Mesendoderm (in vitro differentiated cells): ENCODE measurements around the gene FGD4.

Experiments
- DNase-seq: peaks from one replicate; pipeline ENCODE4 v3.0.0; 2013
- H2AK5ac ChIP-seq: 2 replicates; pipeline ENCODE4 v1.6.1; 2013; ENCODE audit warnings: low read length, inconsistent platforms
- H2BK120ac ChIP-seq: 2 replicates; pipeline ENCODE4 v1.6.1; 2013; ENCODE audit warnings: low read depth, mild to moderate bottlenecking, low read length, moderate library complexity, mixed read lengths
- H2BK15ac ChIP-seq: replicated peaks from 2 replicates; pipeline ENCODE4 v1.6.1; 2013; ENCODE audit warnings: low read depth, mild to moderate bottlenecking, moderate library complexity
- H2BK5ac ChIP-seq: 2 replicates; pipeline ENCODE4 v1.6.1; 2013; ENCODE audit warnings: low read length, inconsistent platforms
- H3K18ac ChIP-seq: 2 replicates; pipeline ENCODE4 v1.6.1; 2013; ENCODE audit warnings: mild to moderate bottlenecking, low read length, mixed read lengths
- H3K23ac ChIP-seq: one replicate; pipeline ENCODE4 v1.6.1; 2013; ENCODE audit warnings: low read length
- H3K27ac ChIP-seq: 2 replicates; pipeline ENCODE4 v1.5.1; 2013; ENCODE audit warnings: low read depth, mild to moderate bottlenecking, inconsistent platforms, low read length, moderate library complexity
- H3K27me3 ChIP-seq: 2 replicates; pipeline ENCODE4 v1.6.1; 2013; ENCODE audit warnings: low read length, control low read depth, mild to moderate bottlenecking, inconsistent platforms; ENCODE audit not compliant: insufficient read depth, poor library complexity
- H3K36me3 ChIP-seq: 2 replicates; pipeline ENCODE4 v1.6.1; 2013; ENCODE audit warnings: low read length, inconsistent platforms; ENCODE audit not compliant: control insufficient read depth, insufficient read depth
- H3K4ac ChIP-seq: one replicate; pipeline ENCODE4 v1.6.1; 2013; ENCODE audit warnings: low read depth, mild to moderate bottlenecking, low read length, moderate library complexity
- H3K4me1 ChIP-seq: 2 replicates; pipeline ENCODE4 v1.6.1; 2013; ENCODE audit warnings: low read depth, low read length, inconsistent platforms; ENCODE audit not compliant: control insufficient read depth
- H3K4me2 ChIP-seq: 2 replicates; pipeline ENCODE4 v1.6.1; 2013; ENCODE audit warnings: low read length
- H3K4me3 ChIP-seq: 2 replicates; pipeline ENCODE4 v1.5.1; 2013; ENCODE audit warnings: mild to moderate bottlenecking, low read length
- H3K56ac ChIP-seq: one replicate; pipeline ENCODE4 v1.6.1; 2013; ENCODE audit warnings: low read length
- H3K79me1 ChIP-seq: 2 replicates; pipeline ENCODE4 v1.6.1; 2013; ENCODE audit warnings: low read length, inconsistent platforms
- H3K79me2 ChIP-seq: 2 replicates; pipeline ENCODE4 v1.6.1; 2013; ENCODE audit warnings: mild to moderate bottlenecking, low read length; ENCODE audit not compliant: control insufficient read depth, insufficient read depth
- H3K9ac ChIP-seq: 2 replicates; pipeline ENCODE4 v1.6.1; 2013; ENCODE audit warnings: low read length, inconsistent platforms
- H4K5ac ChIP-seq: one replicate; pipeline ENCODE4 v1.6.1; 2013; ENCODE audit warnings: low read length
- H4K8ac ChIP-seq: one replicate; pipeline ENCODE4 v1.6.1; 2013; ENCODE audit warnings: low read depth, mild to moderate bottlenecking, control low read depth, low read length, moderate library complexity
- WGBS: extraction: QIAGEN DNeasy Blood & Tissue Kit; methylation state at CpG from one replicate; pipeline ENCODE4 v1.1.7; 2013; ENCODE audit warnings: low lambda C conversion rate, missing lambda C conversion rate; ENCODE audit not compliant: insufficient coverage; ENCODE audit errors: extremely low coverage; 5-methylcytosine and 5-hydroxymethylcytosine counted together

The FGD4 gene

DNA sequence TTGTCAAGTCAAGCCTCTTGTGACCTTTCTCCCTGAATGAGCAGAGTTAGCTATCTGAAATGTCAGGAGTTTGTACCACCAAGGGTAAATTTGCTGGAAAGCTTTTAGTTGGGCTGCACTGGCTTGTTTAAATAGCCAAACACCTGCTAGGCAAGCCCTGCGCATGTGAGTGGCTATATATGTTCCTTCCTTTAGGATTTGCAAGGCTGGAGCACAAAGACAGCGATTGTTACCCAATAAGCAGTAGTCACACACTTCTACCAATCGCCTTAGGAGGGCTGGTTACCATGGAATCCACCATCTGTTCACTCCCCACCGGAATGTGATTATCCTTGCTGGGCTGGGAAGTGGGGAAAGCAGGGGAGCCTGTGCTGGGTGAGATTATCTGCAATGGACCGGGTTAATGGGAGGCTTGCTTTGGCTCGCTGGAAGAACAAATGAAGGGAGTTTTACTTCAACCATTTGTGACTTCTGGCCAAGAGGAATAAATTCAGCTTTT lies 102.5 kb downstream of the FGD4 start:
- peaks cover 9% of the 10 kb centered on the region for H3K79me1 ChIP-seq
- H4K5ac ChIP-seq: no peak overlapping the region
- peaks cover 22% of the 10 kb centered on the region for H3K79me2 ChIP-seq
- no peak overlapping the region for H3K18ac ChIP-seq
- H2AK5ac ChIP-seq: no peak overlapping the region
- H2BK120ac ChIP-seq: no peak overlapping the region
- no peak overlapping the region for H3K9ac ChIP-seq
- H3K4ac ChIP-seq: no peak overlapping the region
- no peak overlapping the region for H2BK5ac ChIP-seq
- no peaks in the 10 kb centered on the region for H3K27me3 ChIP-seq
- no peaks in the 10 kb centered on the region for H3K36me3 ChIP-seq
- DNase-seq: peak; percentile 99
- H3K4me1 ChIP-seq: no peaks in the 10 kb centered on the region
- H4K8ac ChIP-seq: no peak overlapping the region
- H3K4me2 ChIP-seq: no peak overlapping the region
- H3K27ac ChIP-seq: no peak overlapping the region
- H2BK15ac ChIP-seq: no peak overlapping the region
- no peak overlapping the region for H3K56ac ChIP-seq
- H3K23ac ChIP-seq: no peak overlapping the region
- no peak overlapping the region for H3K4me3 ChIP-seq
- WGBS: no CpG with 5 or more reads among the region's 6 CpGs

DNA sequence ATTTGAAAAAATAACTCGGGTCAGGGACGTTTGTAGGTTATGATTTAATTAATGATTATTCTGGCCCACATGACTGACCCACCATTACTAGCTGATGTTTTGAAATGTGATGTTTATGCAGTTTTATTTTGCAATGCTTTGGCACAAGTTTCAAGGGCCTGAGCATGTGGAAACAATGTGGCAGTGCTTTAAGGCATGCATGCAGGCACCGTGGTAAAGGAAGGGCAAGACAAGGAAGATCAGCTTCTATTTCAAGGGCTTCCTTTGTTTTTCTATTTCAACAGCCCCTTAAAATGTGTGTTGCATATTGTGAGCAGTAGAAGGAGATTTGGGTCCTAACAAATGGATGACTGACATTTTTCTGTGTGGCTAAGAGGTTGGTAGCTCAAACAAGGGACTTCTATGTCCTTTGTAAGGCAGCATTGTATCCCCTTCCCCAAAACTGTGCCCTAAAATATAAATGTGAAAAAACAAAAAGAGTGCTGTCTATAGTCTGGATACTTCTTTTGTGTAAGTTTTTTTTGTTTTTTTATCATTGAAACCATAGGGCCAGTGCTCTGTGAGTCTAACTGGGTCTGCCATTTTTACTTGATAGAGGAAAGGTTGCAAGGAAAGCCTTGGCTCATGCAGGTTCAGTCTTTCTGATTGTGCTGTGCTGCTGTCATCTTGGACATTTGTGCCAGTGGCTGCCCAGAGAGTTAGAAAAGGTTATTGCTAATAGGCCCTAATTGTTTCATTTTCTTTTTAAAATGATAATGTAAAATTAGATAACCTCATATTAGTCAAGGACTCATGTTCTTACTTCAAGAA lies 103.5 kb downstream of the FGD4 start:
- Histone ChIP-seq H3K4me3 (no peak overlapping the region), H3K23ac (no peak overlapping the region), H3K79me2 (peaks cover 23% of the 10 kb centered on the region), H3K4me2 (no peak overlapping the region), H2AK5ac (no peak overlapping the region), H3K4me1 (no peaks in the 10 kb centered on the region), H2BK120ac (no peak overlapping the region), H3K79me1 (peaks cover 10% of the 10 kb centered on the region), H3K4ac (no peak overlapping the region), H3K18ac (no peak overlapping the region), H4K8ac (no peak overlapping the region), H3K9ac (no peak overlapping the region), H3K27me3 (no peaks in the 10 kb centered on the region), H3K56ac (no peak overlapping the region), H4K5ac (no peak overlapping the region), H2BK5ac (no peak overlapping the region), H2BK15ac (no peak overlapping the region), H3K36me3 (no peaks in the 10 kb centered on the region), H3K27ac (no peak overlapping the region)
- no CpG with 5 or more reads among the region's 3 CpGs for WGBS
- peak; percentile 16 for DNase-seq

DNA sequence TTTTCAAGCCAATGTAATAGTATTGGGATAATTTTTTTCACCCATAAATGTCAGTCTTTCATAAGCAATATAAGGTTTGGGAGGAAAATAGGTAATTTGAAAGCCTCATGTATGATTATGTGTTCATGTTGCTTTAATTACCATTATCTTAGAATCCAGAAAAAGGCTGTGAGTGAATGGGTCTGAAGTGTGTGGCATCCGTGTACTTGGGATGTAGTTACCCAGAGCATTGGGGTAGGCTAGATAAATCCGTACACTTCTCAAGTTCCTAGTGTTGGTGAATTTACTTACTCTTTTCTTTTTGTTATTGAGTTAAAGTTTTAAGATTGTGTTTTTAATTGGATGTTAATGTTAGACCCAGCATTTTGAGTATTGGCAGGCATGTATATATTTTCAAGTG lies 104.4 kb downstream of the FGD4 start:
- Histone ChIP-seq H3K36me3 (no peaks in the 10 kb centered on the region), H2BK5ac (no peak overlapping the region), H3K56ac (no peak overlapping the region), H4K5ac (no peak overlapping the region), H3K18ac (no peak overlapping the region), H3K4me1 (no peaks in the 10 kb centered on the region), H3K4ac (no peak overlapping the region), H3K79me2 (peaks cover 25% of the 10 kb centered on the region), H3K27me3 (no peaks in the 10 kb centered on the region), H2BK120ac (no peak overlapping the region), H2AK5ac (no peak overlapping the region), H3K23ac (no peak overlapping the region), H3K4me2 (no peak overlapping the region), H3K79me1 (peaks cover 12% of the 10 kb centered on the region), H3K9ac (no peak overlapping the region), H3K4me3 (no peak overlapping the region), H4K8ac (no peak overlapping the region), H3K27ac (no peak overlapping the region), H2BK15ac (no peak overlapping the region)
- DNase-seq: no peak
- WGBS: no CpG with 5 or more reads among the region's 2 CpGs

DNA sequence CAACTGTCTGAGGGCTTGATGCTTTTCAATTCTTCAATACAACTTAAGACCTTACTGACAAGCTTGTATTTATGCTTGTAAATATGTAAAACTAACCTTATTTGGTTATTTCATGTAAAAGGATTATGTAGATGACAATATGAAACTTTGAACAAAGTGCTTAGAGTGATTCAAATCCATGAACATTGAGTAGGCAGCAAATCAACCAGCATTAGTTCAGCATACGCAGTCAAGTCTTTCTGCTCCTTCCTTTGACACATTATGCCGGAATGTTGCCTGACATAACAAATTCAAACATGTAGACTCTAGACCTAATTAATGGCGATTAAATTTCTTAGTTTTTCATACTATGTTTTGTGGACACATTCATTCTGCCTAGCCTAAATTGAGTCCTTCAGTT lies 105.2 kb downstream of the FGD4 start:
- no peaks in the 10 kb centered on the region for H3K4me1 ChIP-seq
- H4K5ac ChIP-seq: no peak overlapping the region
- H3K27me3 ChIP-seq: no peaks in the 10 kb centered on the region
- H3K79me2 ChIP-seq: peaks cover 25% of the 10 kb centered on the region
- no peak overlapping the region for H3K56ac ChIP-seq
- peaks cover 10% of the 10 kb centered on the region for H3K79me1 ChIP-seq
- H3K4me2 ChIP-seq: no peak overlapping the region
- no peak overlapping the region for H2BK5ac ChIP-seq
- no peak overlapping the region for H3K9ac ChIP-seq
- no peaks in the 10 kb centered on the region for H3K36me3 ChIP-seq
- H3K18ac ChIP-seq: no peak overlapping the region
- no CpG with 5 or more reads among the region's 3 CpGs for WGBS
- no peak overlapping the region for H3K4ac ChIP-seq
- no peak overlapping the region for H2BK15ac ChIP-seq
- no peak overlapping the region for H4K8ac ChIP-seq
- H3K23ac ChIP-seq: no peak overlapping the region
- H3K27ac ChIP-seq: no peak overlapping the region
- H3K4me3 ChIP-seq: no peak overlapping the region
- no peak overlapping the region for H2AK5ac ChIP-seq
- DNase-seq: no peak
- H2BK120ac ChIP-seq: no peak overlapping the region

DNA sequence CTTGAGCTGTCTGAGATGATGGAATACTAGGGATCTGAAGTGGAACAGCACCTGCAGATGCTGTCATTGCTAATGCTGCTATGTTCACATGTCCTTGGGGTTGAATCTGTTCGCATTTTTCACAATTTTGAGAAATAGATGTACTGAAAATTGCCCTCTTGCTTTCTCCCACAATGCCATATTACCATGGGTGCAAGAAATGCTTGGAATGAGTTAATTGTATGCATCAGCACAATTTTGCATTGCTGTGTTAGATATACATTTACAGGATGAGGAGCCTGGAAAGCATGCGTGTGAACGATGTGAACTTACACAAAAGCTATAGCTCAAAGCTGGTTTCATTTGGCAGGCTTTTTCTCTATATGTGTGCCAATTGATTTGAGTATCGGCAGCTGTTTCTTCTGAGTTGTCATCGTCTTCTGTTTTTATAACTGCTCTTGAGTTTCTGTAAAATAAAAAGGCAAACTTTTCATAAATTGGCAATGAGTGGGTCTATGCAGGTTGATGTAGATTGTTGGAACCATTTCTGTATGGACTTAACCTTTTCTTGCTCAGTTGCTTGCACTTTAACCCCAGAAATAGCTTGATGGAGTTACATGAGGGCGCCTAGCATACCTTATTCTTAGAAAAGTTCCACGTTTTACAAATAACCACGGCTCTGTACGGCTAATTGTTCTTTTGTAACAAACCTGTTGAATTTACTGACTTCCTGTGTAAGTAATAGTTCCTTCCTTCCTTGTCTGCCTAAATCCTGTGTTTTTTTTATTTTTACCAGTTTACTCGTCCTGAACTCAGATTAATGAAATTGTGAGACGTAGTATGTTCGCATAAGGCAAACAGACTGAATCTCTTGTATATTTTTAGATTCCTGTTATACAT lies 105.9 kb downstream of the FGD4 start:
- Histone ChIP-seq H3K18ac (no peak overlapping the region), H3K23ac (no peak overlapping the region), H3K79me1 (peaks cover 10% of the 10 kb centered on the region), H3K27ac (no peak overlapping the region), H4K5ac (no peak overlapping the region), H3K56ac (no peak overlapping the region), H3K79me2 (peaks cover 27% of the 10 kb centered on the region), H2BK15ac (no peak overlapping the region), H2BK120ac (no peak overlapping the region), H3K36me3 (no peaks in the 10 kb centered on the region), H3K4me2 (no peak overlapping the region), H3K9ac (no peak overlapping the region), H3K4me1 (no peaks in the 10 kb centered on the region), H4K8ac (no peak overlapping the region), H2BK5ac (no peak overlapping the region), H3K4me3 (no peak overlapping the region), H2AK5ac (no peak overlapping the region), H3K27me3 (no peaks in the 10 kb centered on the region), H3K4ac (no peak overlapping the region)
- DNase-seq: no peak
- no CpG with 5 or more reads among the region's 12 CpGs for whole genome bisulfite sequencing
